Esophagus muscularis mucosa (tissue), 4 donors: ENCODE measurements around the gene APLF. TPM values are rescaled to one million over a fixed set of nuclear protein-coding genes. Genes with fewer than 3 reads are reported as not detected.

ENCODE experiments used
- DNase-seq: peaks from one replicate; pipeline ENCODE4 v3.0.0-alpha.2; 2017; ENCODE audit errors: extremely low spot score
- H3K27ac ChIP-seq, 4 donors: fragments of 200-600 bp; sonication (generic); replicated peaks in 1 of 4; 1 replicate in 3 of 4; 2 replicates in 1 of 4; pipeline ENCODE4 v1.5.1; 2016 to 2019; ENCODE audit warnings: mild to moderate bottlenecking in 1 of 4
- H3K27me3 ChIP-seq, 4 donors: fragments of 200-600 bp; sonication (generic); one replicate each; pipeline versions ENCODE4 v1.5.1 to v1.6.0; 2016 to 2019
- H3K36me3 ChIP-seq, 4 donors: fragments of 200-600 bp; sonication (generic); one replicate each; pipeline ENCODE4 v1.5.1; 2016 to 2019
- H3K4me1 ChIP-seq, 4 donors: fragments of 200-600 bp; sonication (generic); one replicate each; pipeline ENCODE4 v1.5.1; 2016 to 2019
- H3K4me3 ChIP-seq, 4 donors: fragments of 200-600 bp; sonication (generic); 1 replicate in 2 of 4; 2 replicates in 2 of 4; pipeline ENCODE4 v1.5.1; 2016 to 2019; ENCODE audit warnings: mild to moderate bottlenecking in 4 of 4, moderate library complexity in 1 of 4
- H3K9me3 ChIP-seq, 4 donors: fragments of 200-600 bp; sonication (generic); 1 replicate in 3 of 4; 2 replicates in 1 of 4; pipeline ENCODE4 v1.5.1; 2016 to 2019
- CTCF ChIP-seq, 3 experiments: fragments of 200-600 bp in 2 of 3; fragments of 450-650 bp in 1 of 3; sonication (generic) in 2 of 3; IDR thresholded peaks; one replicate each; pipeline ENCODE4 v1.5.1; 2017 to 2019; ENCODE audit warnings: antibody characterized with exemption in 3 of 3, mild to moderate bottlenecking in 2 of 3, moderate library complexity in 1 of 3
- EP300 ChIP-seq: sonication (generic); formaldehyde crosslinking; IDR thresholded peaks from one replicate; pipeline ENCODE4 v1.6.1; 2017; ENCODE audit warnings: antibody characterized with exemption
- POLR2A ChIP-seq: fragments of 450-650 bp; IDR thresholded peaks from one replicate; pipeline ENCODE4 v1.6.1; 2017; ENCODE audit warnings: antibody characterized with exemption, moderate library complexity, mild to moderate bottlenecking, low read depth
- POLR2AphosphoS5 ChIP-seq, 2 donors: sonication (generic); formaldehyde crosslinking; IDR thresholded peaks; one replicate each; pipeline ENCODE4 v1.6.1; 2017; ENCODE audit warnings: antibody characterized with exemption in 2 of 2
- WGBS: methylation state at CpG from one replicate; pipeline ENCODE4 v1.1.5; 2018; 5-methylcytosine and 5-hydroxymethylcytosine counted together
- intact Hi-C: fragments of 100-400 bp; cut with DNase I; formaldehyde crosslinking; loops from one replicate; pipeline ENCODE4 v1.15.1; 2023
- total RNA-seq, 4 donors: library from RNA; depleted of rRNA; stranded (reverse); fragments of >200 nt; gene quantifications; one replicate each; pipeline versions ENCODE4 v1.1.0 to v1.2.1, GENCODE V29; 2016

APLF gene
- total RNA-seq, 4 donors from 2014 or later, result 7.6 to 12.1 (median 10.9) TPM

GRCh38 chr2:68612765-68613519 lies 145.6 kb downstream of the APLF start:
- no peaks in the 10 kb centered on the region for H3K4me1 ChIP-seq
- intact Hi-C loops, result no loop called here
- no peaks in the 10 kb centered on the region for H3K36me3 ChIP-seq
- 86% methylated on average over 5 of the region's 5 CpGs for WGBS
- TF ChIP-seq EP300 (no peak), POLR2AphosphoS5 (IDR thresholded peaks at IDR 0.05) (no peak), CTCF (IDR thresholded peaks at IDR 0.05) (no peak), POLR2A (no peak)
- no peaks in the 10 kb centered on the region for H3K27me3 ChIP-seq
- peaks cover 0 to 9% (median 3%) of the 10 kb centered on the region in 4 donors for H3K9me3 ChIP-seq
- H3K27ac ChIP-seq, result no peak overlapping the region
- peak; percentile 64 for DNase-seq
- no peak overlapping the region for H3K4me3 ChIP-seq

DNA sequence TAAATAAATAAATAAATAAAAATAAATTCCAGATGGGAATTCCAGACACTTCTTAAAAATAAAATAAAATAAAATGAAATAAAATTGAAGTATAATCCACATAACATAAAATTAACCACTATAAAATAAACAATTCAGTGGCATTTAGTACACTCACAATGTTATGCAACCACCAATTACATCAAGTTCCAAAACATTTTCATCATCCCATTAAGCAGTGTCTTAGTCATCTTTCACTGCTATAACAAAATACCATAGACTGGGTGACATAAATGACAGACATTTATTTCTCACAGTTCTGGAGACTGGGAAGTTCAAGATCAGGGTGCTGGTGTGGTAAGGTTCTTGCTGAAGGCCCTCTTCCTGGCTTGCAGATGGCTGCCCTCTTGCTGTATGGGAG lies 153.4 kb downstream of the APLF start:
- Histone ChIP-seq H3K27ac (no peak overlapping the region), H3K4me1 (no peaks in the 10 kb centered on the region), H3K27me3 (no peaks in the 10 kb centered on the region), H3K36me3 (no peaks in the 10 kb centered on the region), H3K9me3 (peaks cover 0 to 5% (median 0%) of the 10 kb centered on the region in 4 donors), H3K4me3 (no peak overlapping the region)
- no peak for DNase-seq
- intact Hi-C loops, result no loop called here
- TF ChIP-seq POLR2AphosphoS5 (IDR thresholded peaks at IDR 0.05) (no peak), POLR2A (no peak), CTCF (IDR thresholded peaks at IDR 0.05) (no peak), EP300 (no peak)

GRCh38 chr2:68623820-68624219 lies 156.4 kb downstream of the APLF start:
- intact Hi-C loops, result no loop called here
- Histone ChIP-seq H3K27me3 (no peaks in the 10 kb centered on the region), H3K9me3 (peaks cover 0 to 5% (median 0%) of the 10 kb centered on the region in 4 donors), H3K27ac (no peak overlapping the region), H3K36me3 (no peaks in the 10 kb centered on the region), H3K4me1 (no peaks in the 10 kb centered on the region), H3K4me3 (no peak overlapping the region)
- TF ChIP-seq CTCF (IDR thresholded peaks at IDR 0.05), result no peak
- no peak for TF ChIP-seq EP300
- TF ChIP-seq POLR2A, result no peak
- TF ChIP-seq POLR2AphosphoS5 (IDR thresholded peaks at IDR 0.05), result no peak
- 96% methylated on average over 6 of the region's 6 CpGs for WGBS
- peak; percentile 12 for DNase-seq

- no peaks in the 10 kb centered on the region for H3K4me1 ChIP-seq
- no peak overlapping the region for H3K27ac ChIP-seq
- no peaks in the 10 kb centered on the region for H3K27me3 ChIP-seq
- intact Hi-C loops, result no loop called here
- H3K36me3 ChIP-seq, result no peaks in the 10 kb centered on the region
- 70% methylated on average over 3 of the region's 3 CpGs for WGBS
- H3K4me3 ChIP-seq, result no peak overlapping the region
- peaks cover 0 to 6% (median 0%) of the 10 kb centered on the region in 4 donors for H3K9me3 ChIP-seq
- DNase-seq, result peak; percentile 62
- no peak for TF ChIP-seq POLR2AphosphoS5 (IDR thresholded peaks at IDR 0.05)
- no peak for TF ChIP-seq POLR2A
- TF ChIP-seq CTCF (IDR thresholded peaks at IDR 0.05), result no peak
- no peak for TF ChIP-seq EP300
Measured at GRCh38 chr2:68627615-68628014, 160.2 kb downstream of the APLF start.

Other genes starting within 250 kb of the APLF start
- 10 to 100 TPM; 19.3 to 28.0 (median 25.7) TPM for gene PPP3R1, start 215.1 kb upstream of the APLF start, total RNA-seq
- gene CNRIP1, start 147.6 kb upstream of the APLF start, total RNA-seq, result 10 to 100 TPM; 23.5 to 44.4 (median 29.8) TPM
- gene PLEK, start 102.3 kb upstream of the APLF start, total RNA-seq, result 10 to 100 TPM in 1 of 4 donors, 1 to 10 TPM in 3; 3.1 to 23.4 (median 6.0) TPM
- under 1 TPM; 0.33 to 0.83 (median 0.59) TPM for gene FBXO48, start 291 bp upstream of the APLF start, total RNA-seq
- gene PROKR1, start 176.0 kb downstream of the APLF start, total RNA-seq, result not detected